ENCODE data around the gene FOXI2. TPM values are rescaled to one million over a fixed set of nuclear protein-coding genes. Genes with fewer than 3 reads are reported as not detected.

Gene FOXI2
- total RNA-seq, 1 donor, result not detected

DNA sequence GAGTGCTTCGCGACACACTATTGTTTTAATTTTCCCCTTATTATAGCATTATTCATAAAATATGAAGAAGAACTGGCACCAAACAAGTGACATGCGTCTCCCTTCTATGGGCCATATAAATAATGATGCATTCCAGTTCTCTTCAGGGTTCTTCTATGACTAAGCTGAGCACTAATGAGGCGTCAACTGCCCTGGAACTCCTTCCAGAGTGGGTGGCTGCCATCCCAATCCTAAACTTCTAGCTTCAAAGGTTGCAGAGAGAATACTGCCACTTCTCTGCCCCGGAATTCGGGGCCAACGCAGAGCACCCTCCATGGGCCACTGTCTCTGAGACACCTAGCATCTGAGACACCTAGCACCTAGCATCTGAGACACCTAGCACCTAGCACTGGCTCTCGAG is 37.7 kb upstream of the FOXI2 start:
- H3K4me3 ChIP-seq (ENCODE audit: low read depth, low read length), result no peak overlapping the region
- TF ChIP-seq, protein P1, sequence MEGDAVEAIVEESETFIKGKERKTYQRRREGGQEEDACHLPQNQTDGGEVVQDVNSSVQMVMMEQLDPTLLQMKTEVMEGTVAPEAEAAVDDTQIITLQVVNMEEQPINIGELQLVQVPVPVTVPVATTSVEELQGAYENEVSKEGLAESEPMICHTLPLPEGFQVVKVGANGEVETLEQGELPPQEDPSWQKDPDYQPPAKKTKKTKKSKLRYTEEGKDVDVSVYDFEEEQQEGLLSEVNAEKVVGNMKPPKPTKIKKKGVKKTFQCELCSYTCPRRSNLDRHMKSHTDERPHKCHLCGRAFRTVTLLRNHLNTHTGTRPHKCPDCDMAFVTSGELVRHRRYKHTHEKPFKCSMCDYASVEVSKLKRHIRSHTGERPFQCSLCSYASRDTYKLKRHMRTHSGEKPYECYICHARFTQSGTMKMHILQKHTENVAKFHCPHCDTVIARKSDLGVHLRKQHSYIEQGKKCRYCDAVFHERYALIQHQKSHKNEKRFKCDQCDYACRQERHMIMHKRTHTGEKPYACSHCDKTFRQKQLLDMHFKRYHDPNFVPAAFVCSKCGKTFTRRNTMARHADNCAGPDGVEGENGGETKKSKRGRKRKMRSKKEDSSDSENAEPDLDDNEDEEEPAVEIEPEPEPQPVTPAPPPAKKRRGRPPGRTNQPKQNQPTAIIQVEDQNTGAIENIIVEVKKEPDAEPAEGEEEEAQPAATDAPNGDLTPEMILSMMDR (IDR thresholded peaks at IDR 0.05; ENCODE audit: insufficient read depth, low read length), result no peak
- no peak for DNase-seq (ENCODE audit: low read depth)

DNA sequence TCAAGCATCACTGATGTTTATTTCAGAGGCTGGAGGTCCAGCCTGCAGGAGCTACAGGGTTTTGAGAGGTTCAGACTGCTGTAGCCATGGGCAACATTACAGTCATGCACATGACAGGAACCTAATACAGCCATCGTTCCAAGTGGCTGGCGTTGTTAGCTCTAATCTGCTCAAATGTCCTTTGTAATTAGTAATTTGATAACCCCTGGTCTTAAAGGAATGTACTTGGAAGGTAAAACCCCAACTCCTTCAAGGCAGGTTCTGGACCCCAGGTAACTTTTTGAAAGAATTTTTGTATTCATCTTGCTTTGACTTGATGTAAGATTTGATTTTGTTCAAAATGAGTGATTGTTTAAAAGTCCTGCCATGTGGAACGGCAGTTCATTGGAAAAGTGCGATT is 34.7 kb upstream of the FOXI2 start:
- H3K4me3 ChIP-seq (ENCODE audit: low read depth, low read length), result no peak overlapping the region
- TF ChIP-seq, protein P1 (IDR thresholded peaks at IDR 0.05; ENCODE audit: insufficient read depth, low read length), result no peak
- no peak for DNase-seq (ENCODE audit: low read depth)

DNA sequence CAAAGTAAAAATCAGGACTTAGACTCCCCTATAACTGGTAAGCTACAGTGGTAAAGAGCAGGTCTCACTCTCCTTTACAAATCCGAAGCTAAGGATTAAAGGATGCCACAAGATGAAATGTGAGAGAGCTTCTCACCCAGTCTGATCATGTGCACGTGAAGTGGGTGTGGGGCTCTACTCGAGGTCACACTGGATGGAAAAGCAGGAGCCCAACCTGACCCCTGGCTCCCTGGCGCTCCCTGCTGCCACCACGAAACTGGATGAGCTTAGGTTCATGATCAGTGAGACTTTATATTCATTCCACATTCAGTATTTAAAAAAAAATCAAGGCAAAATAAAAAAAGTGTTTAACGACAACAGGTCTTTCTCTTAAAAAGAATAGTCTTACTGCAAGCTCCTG is 21.7 kb upstream of the FOXI2 start:
- H3K4me3 ChIP-seq (ENCODE audit: low read depth, low read length), result no peak overlapping the region
- TF ChIP-seq, protein P1 (IDR thresholded peaks at IDR 0.05; ENCODE audit: insufficient read depth, low read length), result no peak
- DNase-seq (ENCODE audit: low read depth), result no peak

DNA sequence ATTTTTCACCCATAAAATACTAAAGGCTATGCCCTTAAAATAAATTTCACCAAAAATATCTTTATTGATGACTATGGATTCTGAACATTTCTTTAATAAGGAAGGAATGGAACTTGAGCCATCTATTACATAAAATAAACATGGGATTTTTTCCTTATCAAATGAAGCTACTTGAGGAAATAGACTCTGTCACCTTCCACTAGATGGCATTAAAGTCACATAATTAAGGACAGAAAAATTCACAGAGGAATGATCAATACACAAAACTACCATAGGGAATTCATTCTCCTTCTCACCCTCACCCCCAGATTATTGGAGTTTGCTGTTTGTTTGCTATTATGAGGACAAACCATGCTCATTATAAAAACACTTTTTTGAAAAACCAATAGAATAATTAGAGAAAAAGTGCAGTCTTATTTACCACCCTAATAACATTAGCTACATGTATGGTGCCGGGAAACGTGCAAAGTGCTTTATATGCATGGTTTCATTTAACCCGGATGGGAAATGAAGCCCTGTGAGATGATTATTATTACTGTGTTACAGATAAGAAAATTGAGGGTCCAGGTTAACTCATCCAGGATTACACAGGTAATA is 21.1 kb upstream of the FOXI2 start:
- H3K4me3 ChIP-seq (ENCODE audit: low read depth, low read length), result no peak overlapping the region
- DNase-seq (ENCODE audit: low read depth), result peak; percentile 16
- TF ChIP-seq, protein P1 (IDR thresholded peaks at IDR 0.05; ENCODE audit: insufficient read depth, low read length), result no peak

DNA sequence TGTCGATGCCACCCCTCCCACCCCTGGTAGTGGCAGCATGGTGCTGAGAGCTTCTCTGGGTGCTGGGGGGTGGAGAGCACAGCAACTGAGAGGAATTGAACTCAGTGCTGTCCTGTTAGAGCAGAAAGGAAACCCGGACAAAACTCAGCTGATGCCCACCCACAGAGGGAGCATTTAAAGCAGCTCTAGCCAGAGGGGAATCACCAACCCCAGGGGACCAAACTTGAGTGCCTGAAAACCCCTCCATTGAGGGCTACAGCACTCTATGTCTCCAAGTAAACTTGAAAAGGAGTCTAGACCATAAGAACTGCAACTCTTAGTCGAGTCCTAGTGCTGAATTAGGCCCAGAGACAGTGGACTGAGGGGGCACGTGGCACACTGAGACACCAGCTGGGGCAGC is 16.8 kb upstream of the FOXI2 start:
- no peak overlapping the region for H3K4me3 ChIP-seq (ENCODE audit: low read depth, low read length)
- no peak for DNase-seq (ENCODE audit: low read depth)
- TF ChIP-seq, protein P1 (IDR thresholded peaks at IDR 0.05; ENCODE audit: insufficient read depth, low read length), result no peak

DNA sequence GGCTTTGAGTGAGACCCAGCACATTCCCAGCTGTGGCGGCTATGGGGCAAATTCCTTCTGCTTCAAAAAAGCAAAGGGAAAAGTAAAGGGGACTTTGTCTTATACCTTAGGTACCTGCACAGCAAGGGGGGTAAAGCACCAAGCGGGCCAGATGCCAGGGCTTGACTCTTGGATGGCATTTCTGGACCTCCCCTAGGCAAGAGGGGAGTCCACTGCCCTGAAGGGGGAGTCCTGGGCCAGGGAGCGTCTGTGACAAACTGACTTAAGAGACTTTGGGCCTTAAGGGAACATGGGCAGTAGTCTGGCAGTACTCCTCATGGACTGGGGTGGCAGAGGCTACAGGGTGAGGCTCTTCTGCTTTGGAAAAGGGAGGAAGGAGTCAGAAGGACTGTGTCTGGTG is 16.1 kb upstream of the FOXI2 start:
- DNase-seq (ENCODE audit: low read depth), result no peak
- no peak overlapping the region for H3K4me3 ChIP-seq (ENCODE audit: low read depth, low read length)
- TF ChIP-seq, protein P1 (IDR thresholded peaks at IDR 0.05; ENCODE audit: insufficient read depth, low read length), result no peak

DNA sequence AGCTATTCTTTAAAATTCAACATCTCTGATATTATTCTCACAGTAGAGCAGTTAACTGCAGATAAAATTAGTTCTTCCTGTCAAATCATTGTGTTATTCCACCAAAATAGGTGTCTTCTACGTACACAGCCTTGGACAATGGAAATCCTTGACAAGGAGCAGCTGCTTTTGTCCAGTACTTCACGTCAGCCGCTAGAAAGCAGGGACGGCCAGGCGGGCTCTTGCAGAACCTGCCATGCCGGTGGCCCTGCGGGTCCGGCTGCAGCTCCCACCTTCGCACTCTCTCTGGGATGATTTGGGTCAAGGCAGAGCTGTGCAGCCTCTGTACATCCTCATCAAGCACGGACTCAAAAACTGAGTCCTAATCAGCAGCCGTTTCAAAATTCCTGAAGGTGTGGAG is 2.2 kb upstream of the FOXI2 start:
- TF ChIP-seq, protein P1 (IDR thresholded peaks at IDR 0.05; ENCODE audit: insufficient read depth, low read length), result no peak
- no peak for DNase-seq (ENCODE audit: low read depth)
- no peak overlapping the region for H3K4me3 ChIP-seq (ENCODE audit: low read depth, low read length)

Data from fibroblast of the aortic adventitia (primary cell).